GM23338 (cell line): ENCODE results near the gene PACC1. TPM values are rescaled to one million over a fixed set of nuclear protein-coding genes. Genes with fewer than 3 reads are reported as not detected.

ENCODE experiments used
- ATAC-seq: fragments of 200-7000 bp; cut with Tn5 transposase; 3 replicates; pipeline ENCODE4 v1.9.1; 2020
- DNase-seq: peaks from one replicate; pipeline ENCODE4 v3.0.0-alpha.2; 2015; ENCODE audit warnings: low spot score
- H2AFZ ChIP-seq: fragments of 200-600 bp; sonication (generic); 2 replicates; pipeline ENCODE4 v1.8.0; 2016; ENCODE audit warnings: antibody characterized with exemption, mild to moderate bottlenecking, moderate library complexity
- H3F3A ChIP-seq: fragments of 200-600 bp; sonication (generic); replicated peaks from 2 replicates; pipeline ENCODE4 v1.8.0; 2017; ENCODE audit warnings: antibody characterized with exemption, mixed run types, low read depth
- H3K27ac ChIP-seq: fragments of 200-600 bp; sonication (generic); 2 replicates; pipeline ENCODE4 v1.6.1; 2016; ENCODE audit warnings: low read depth
- H3K27me3 ChIP-seq: fragments of 200-600 bp; sonication (generic); 2 replicates; pipeline ENCODE4 v1.8.0; 2016; ENCODE audit warnings: mild to moderate bottlenecking, mixed run types, moderate library complexity; ENCODE audit not compliant: insufficient read depth
- H3K36me3 ChIP-seq: fragments of 200-600 bp; sonication (generic); 2 replicates; pipeline ENCODE4 v1.8.0; 2016; ENCODE audit warnings: mild to moderate bottlenecking; ENCODE audit not compliant: insufficient read depth
- H3K4me1 ChIP-seq: fragments of 200-600 bp; sonication (generic); 2 replicates; pipeline ENCODE4 v1.8.0; 2016; ENCODE audit warnings: mild to moderate bottlenecking, moderate library complexity; ENCODE audit not compliant: insufficient read depth
- H3K4me2 ChIP-seq: fragments of 200-600 bp; sonication (generic); 2 replicates; pipeline ENCODE4 v1.7.1; 2017; ENCODE audit warnings: mixed run types
- H3K4me3 ChIP-seq: fragments of 200-600 bp; sonication (generic); 2 replicates; pipeline ENCODE4 v1.6.1; 2016; ENCODE audit warnings: mixed run types
- H3K79me2 ChIP-seq: fragments of 200-600 bp; sonication (generic); replicated peaks from 2 replicates; pipeline ENCODE4 v1.8.0; 2017; ENCODE audit warnings: mild to moderate bottlenecking; ENCODE audit not compliant: insufficient read depth
- H3K9me2 ChIP-seq: fragments of 200-600 bp; sonication (generic); 2 replicates; pipeline ENCODE4 v1.8.0; 2017; ENCODE audit not compliant: insufficient read depth
- H4K20me1 ChIP-seq: fragments of 200-600 bp; sonication (generic); replicated peaks from 2 replicates; pipeline ENCODE4 v1.8.0; 2017; ENCODE audit warnings: mild to moderate bottlenecking; ENCODE audit not compliant: insufficient read depth
- H3K27ac Mint-ChIP-seq: 2 replicates; pipeline ENCODE4 v1.8.0; 2020; ENCODE audit warnings: inconsistent platforms, mild to moderate bottlenecking, moderate library complexity, mixed read lengths
- H3K27me3 Mint-ChIP-seq: 3 replicates; pipeline ENCODE4 v1.8.0; 2022; ENCODE audit warnings: low read depth, mild to moderate bottlenecking, moderate library complexity, mixed read lengths, inconsistent platforms; ENCODE audit not compliant: insufficient read depth, poor library complexity
- H3K36me3 Mint-ChIP-seq: 3 replicates; pipeline ENCODE4 v1.8.0; 2021; ENCODE audit warnings: low read depth, mild to moderate bottlenecking, inconsistent platforms, moderate library complexity, mixed read lengths
- H3K4me1 Mint-ChIP-seq: 3 replicates; pipeline ENCODE4 v1.8.0; 2020; ENCODE audit warnings: mild to moderate bottlenecking, inconsistent platforms, mixed read lengths
- H3K4me3 Mint-ChIP-seq: 3 replicates; pipeline ENCODE4 v1.8.0; 2021; ENCODE audit warnings: moderate library complexity, mild to moderate bottlenecking, inconsistent platforms, mixed read lengths
- H3K9me3 Mint-ChIP-seq: 3 replicates; pipeline ENCODE4 v1.8.0; 2020; ENCODE audit warnings: moderate library complexity, mild to moderate bottlenecking, inconsistent platforms, mixed read lengths
- CREB1 ChIP-seq: fragments of 250-450 bp; sonication (Bioruptor Pico); IDR thresholded peaks from 2 replicates; pipeline ENCODE4 v1.5.0; 2020; ENCODE audit warnings: low read depth, mild to moderate bottlenecking, moderate library complexity
- EZH2 ChIP-seq: fragments of 200-600 bp; sonication (generic); IDR thresholded peaks from one replicate; pipeline ENCODE4 v1.8.0; 2017; ENCODE audit warnings: antibody characterized with exemption, mild to moderate bottlenecking, low read depth; ENCODE audit not compliant: unreplicated experiment
- EZH2phosphoT487 ChIP-seq: fragments of 200-600 bp; sonication (generic); IDR thresholded peaks from one replicate; pipeline ENCODE4 v1.8.1; 2018; ENCODE audit warnings: antibody characterized with exemption; ENCODE audit not compliant: unreplicated experiment
- JUNB ChIP-seq: IDR thresholded peaks from one replicate; pipeline ENCODE4 v1.6.1; 2016; ENCODE audit warnings: antibody characterized with exemption; ENCODE audit not compliant: unreplicated experiment
- NANOG ChIP-seq: IDR thresholded peaks from 2 replicates; pipeline ENCODE4 v1.6.1; 2016; ENCODE audit warnings: antibody characterized with exemption, borderline replicate concordance
- POLR2AphosphoS5 ChIP-seq: IDR thresholded peaks from 2 replicates; pipeline ENCODE4 v1.6.1; 2016; ENCODE audit warnings: antibody characterized with exemption, low read depth
- STAT1 ChIP-seq: IDR thresholded peaks from one replicate; pipeline ENCODE4 v1.6.1; 2016; ENCODE audit warnings: antibody characterized with exemption; ENCODE audit not compliant: unreplicated experiment
- ZNF114 ChIP-seq: fragments of 250-450 bp; sonication (Bioruptor Pico); IDR thresholded peaks from 2 replicates; pipeline ENCODE4 v1.5.0; 2020; ENCODE audit warnings: mild to moderate bottlenecking, moderate library complexity
- ZNF331 ChIP-seq: fragments of 250-450 bp; sonication (Bioruptor Pico); IDR thresholded peaks from 2 replicates; pipeline ENCODE4 v1.5.0; 2020; ENCODE audit warnings: low read depth, mild to moderate bottlenecking, moderate library complexity
- polyA plus RNA-seq: library from polyadenylated mRNA; unstranded; fragments of >200 nt; fragmentation: Nextera tagmentation; extraction: Ambion mirVana; gene quantifications from 2 replicates; pipeline ENCODE4 v1.2.1, GENCODE V29; 2016
- total RNA-seq: library from RNA; depleted of rRNA; stranded (reverse); fragments of >200 nt; shearing (Covaris generic); gene quantifications from 2 replicates; pipeline ENCODE4 v1.2.3, GENCODE V29; 2014
- TF ChIP-seq, protein P1 (sequence below): fragments of 250-450 bp; sonication (Bioruptor Pico); IDR thresholded peaks from 2 replicates; pipeline ENCODE4 v1.5.0; 2020; ENCODE audit warnings: mild to moderate bottlenecking, moderate library complexity
- TF ChIP-seq, protein P2 (sequence below): IDR thresholded peaks from 2 replicates; pipeline ENCODE4 v1.6.1; 2016; ENCODE audit warnings: antibody characterized with exemption
- TF ChIP-seq, protein P3 (sequence below): IDR thresholded peaks from one replicate; pipeline ENCODE4 v1.6.1; 2018; ENCODE audit warnings: antibody characterized with exemption; ENCODE audit not compliant: unreplicated experiment

The PACC1 gene
- total and polyA plus RNA-seq, 2 experiments from 2014 or later, result 17.1 to 18.0 TPM

DNA sequence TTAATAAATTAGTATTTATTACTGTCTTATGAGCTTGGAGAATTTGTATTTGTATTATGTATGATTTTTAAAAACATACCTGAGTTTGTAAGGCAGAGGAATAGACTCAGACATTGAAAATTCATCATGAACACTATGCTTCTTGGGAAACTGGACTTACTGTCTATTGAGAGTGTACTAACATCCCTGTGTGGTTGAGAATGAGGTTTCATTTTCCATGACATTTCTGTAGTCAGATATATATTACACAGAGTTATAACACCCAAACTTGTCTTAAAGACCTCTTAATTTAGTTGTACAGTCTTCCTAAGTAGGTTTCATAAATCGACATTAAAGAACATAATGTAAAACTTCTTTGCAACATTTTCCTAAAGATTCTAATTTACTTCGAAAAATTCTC is 99.5 kb downstream of the PACC1 start:
- H3K4me1 Mint-ChIP-seq, result peaks cover 24% of the 10 kb centered on the region
- ATAC-seq (no peak), DNase-seq (no peak)
- H3K27ac Mint-ChIP-seq, result no peak overlapping the region
- Histone ChIP-seq H3K4me3 (no peak overlapping the region), H2AFZ (no peak overlapping the region), H3F3A (no peaks in the 10 kb centered on the region), H3K36me3 (no peaks in the 10 kb centered on the region), H3K79me2 (peaks cover 78% of the 10 kb centered on the region), H3K27ac (peak overlapping the region; percentile 34), H3K27me3 (no peaks in the 10 kb centered on the region), H3K4me2 (no peak overlapping the region), H3K9me2 (no peaks in the 10 kb centered on the region), H4K20me1 (no peaks in the 10 kb centered on the region), H3K4me1 (peaks cover 24% of the 10 kb centered on the region)
- peaks cover 10% of the 10 kb centered on the region for H3K36me3 Mint-ChIP-seq
- no peak for TF ChIP-seq EZH2
- TF ChIP-seq STAT1, result no peak
- TF ChIP-seq POLR2AphosphoS5, result no peak
- TF ChIP-seq NANOG, result no peak
- TF ChIP-seq EZH2phosphoT487, result no peak
- TF ChIP-seq ZNF114, result no peak
- TF ChIP-seq, protein P1, sequence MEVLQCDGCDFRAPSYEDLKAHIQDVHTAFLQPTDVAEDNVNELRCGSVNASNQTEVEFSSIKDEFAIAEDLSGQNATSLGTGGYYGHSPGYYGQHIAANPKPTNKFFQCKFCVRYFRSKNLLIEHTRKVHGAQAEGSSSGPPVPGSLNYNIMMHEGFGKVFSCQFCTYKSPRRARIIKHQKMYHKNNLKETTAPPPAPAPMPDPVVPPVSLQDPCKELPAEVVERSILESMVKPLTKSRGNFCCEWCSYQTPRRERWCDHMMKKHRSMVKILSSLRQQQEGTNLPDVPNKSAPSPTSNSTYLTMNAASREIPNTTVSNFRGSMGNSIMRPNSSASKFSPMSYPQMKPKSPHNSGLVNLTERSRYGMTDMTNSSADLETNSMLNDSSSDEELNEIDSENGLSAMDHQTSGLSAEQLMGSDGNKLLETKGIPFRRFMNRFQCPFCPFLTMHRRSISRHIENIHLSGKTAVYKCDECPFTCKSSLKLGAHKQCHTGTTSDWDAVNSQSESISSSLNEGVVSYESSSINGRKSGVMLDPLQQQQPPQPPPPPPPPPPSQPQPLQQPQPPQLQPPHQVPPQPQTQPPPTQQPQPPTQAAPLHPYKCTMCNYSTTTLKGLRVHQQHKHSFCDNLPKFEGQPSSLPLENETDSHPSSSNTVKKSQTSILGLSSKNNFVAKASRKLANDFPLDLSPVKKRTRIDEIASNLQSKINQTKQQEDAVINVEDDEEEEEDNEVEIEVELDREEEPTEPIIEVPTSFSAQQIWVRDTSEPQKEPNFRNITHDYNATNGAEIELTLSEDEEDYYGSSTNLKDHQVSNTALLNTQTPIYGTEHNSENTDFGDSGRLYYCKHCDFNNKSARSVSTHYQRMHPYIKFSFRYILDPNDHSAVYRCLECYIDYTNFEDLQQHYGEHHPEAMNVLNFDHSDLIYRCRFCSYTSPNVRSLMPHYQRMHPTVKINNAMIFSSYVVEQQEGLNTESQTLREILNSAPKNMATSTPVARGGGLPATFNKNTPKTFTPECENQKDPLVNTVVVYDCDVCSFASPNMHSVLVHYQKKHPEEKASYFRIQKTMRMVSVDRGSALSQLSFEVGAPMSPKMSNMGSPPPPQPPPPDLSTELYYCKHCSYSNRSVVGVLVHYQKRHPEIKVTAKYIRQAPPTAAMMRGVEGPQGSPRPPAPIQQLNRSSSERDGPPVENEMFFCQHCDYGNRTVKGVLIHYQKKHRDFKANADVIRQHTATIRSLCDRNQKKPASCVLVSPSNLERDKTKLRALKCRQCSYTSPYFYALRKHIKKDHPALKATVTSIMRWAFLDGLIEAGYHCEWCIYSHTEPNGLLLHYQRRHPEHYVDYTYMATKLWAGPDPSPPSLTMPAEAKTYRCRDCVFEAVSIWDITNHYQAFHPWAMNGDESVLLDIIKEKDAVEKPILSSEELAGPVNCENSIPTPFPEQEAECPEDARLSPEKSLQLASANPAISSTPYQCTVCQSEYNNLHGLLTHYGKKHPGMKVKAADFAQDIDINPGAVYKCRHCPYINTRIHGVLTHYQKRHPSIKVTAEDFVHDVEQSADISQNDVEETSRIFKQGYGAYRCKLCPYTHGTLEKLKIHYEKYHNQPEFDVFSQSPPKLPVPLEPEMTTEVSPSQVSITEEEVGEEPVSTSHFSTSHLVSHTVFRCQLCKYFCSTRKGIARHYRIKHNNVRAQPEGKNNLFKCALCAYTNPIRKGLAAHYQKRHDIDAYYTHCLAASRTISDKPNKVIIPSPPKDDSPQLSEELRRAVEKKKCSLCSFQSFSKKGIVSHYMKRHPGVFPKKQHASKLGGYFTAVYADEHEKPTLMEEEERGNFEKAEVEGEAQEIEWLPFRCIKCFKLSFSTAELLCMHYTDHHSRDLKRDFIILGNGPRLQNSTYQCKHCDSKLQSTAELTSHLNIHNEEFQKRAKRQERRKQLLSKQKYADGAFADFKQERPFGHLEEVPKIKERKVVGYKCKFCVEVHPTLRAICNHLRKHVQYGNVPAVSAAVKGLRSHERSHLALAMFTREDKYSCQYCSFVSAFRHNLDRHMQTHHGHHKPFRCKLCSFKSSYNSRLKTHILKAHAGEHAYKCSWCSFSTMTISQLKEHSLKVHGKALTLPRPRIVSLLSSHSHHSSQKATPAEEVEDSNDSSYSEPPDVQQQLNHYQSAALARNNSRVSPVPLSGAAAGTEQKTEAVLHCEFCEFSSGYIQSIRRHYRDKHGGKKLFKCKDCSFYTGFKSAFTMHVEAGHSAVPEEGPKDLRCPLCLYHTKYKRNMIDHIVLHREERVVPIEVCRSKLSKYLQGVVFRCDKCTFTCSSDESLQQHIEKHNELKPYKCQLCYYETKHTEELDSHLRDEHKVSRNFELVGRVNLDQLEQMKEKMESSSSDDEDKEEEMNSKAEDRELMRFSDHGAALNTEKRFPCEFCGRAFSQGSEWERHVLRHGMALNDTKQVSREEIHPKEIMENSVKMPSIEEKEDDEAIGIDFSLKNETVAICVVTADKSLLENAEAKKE (CRISPR knock-in tag), result no peak
- no peak for TF ChIP-seq ZNF331 (CRISPR knock-in tag)
- TF ChIP-seq, protein P2, sequence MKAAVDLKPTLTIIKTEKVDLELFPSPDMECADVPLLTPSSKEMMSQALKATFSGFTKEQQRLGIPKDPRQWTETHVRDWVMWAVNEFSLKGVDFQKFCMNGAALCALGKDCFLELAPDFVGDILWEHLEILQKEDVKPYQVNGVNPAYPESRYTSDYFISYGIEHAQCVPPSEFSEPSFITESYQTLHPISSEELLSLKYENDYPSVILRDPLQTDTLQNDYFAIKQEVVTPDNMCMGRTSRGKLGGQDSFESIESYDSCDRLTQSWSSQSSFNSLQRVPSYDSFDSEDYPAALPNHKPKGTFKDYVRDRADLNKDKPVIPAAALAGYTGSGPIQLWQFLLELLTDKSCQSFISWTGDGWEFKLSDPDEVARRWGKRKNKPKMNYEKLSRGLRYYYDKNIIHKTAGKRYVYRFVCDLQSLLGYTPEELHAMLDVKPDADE, result no peak
- no peak for TF ChIP-seq JUNB
- TF ChIP-seq CREB1 (CRISPR knock-in tag), result no peak
- TF ChIP-seq, protein P3, sequence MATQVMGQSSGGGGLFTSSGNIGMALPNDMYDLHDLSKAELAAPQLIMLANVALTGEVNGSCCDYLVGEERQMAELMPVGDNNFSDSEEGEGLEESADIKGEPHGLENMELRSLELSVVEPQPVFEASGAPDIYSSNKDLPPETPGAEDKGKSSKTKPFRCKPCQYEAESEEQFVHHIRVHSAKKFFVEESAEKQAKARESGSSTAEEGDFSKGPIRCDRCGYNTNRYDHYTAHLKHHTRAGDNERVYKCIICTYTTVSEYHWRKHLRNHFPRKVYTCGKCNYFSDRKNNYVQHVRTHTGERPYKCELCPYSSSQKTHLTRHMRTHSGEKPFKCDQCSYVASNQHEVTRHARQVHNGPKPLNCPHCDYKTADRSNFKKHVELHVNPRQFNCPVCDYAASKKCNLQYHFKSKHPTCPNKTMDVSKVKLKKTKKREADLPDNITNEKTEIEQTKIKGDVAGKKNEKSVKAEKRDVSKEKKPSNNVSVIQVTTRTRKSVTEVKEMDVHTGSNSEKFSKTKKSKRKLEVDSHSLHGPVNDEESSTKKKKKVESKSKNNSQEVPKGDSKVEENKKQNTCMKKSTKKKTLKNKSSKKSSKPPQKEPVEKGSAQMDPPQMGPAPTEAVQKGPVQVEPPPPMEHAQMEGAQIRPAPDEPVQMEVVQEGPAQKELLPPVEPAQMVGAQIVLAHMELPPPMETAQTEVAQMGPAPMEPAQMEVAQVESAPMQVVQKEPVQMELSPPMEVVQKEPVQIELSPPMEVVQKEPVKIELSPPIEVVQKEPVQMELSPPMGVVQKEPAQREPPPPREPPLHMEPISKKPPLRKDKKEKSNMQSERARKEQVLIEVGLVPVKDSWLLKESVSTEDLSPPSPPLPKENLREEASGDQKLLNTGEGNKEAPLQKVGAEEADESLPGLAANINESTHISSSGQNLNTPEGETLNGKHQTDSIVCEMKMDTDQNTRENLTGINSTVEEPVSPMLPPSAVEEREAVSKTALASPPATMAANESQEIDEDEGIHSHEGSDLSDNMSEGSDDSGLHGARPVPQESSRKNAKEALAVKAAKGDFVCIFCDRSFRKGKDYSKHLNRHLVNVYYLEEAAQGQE, result no peak
- peaks cover 10% of the 10 kb centered on the region; the same call in 2 of the 3 replicates for H3K9me3 Mint-ChIP-seq
- H3K27me3 Mint-ChIP-seq, result peaks cover 2% of the 10 kb centered on the region
- no peak overlapping the region for H3K4me3 Mint-ChIP-seq
